ENCODE data around the gene SUB1. TPM values are rescaled to one million over a fixed set of nuclear protein-coding genes. Genes with fewer than 3 reads are reported as not detected.

SUB1 gene
- total RNA-seq, 1 donor: 115 TPM

DNA sequence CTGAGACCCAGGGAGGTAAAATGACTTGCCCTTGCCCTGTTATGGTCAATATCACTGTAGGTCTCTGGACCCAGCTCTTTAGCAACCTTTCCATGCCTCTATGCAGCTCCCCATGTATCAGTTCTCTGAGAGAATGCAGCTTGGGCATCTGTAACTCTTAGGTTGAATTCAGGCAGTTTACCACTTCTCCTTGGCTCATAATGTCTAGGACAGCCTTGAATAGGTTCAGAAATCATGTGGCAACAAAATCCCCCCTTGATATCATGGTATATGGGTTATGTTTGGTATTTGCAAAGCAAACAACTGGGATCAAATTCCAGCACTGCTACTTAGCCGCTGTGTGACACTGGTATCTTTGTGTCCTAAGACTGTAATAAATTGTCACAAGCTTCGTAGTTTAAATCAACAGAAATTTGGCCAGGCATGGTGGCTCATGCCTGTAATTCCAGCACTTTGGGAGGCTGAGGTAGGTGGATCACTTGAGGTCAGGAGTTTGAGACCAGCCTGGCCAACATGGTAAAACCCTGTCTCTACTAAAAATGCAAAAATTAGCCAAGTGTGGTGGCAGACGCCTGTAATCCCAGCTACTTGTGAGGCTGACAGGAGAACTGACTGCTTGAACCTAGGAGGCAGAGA, 10.7 kb upstream of the SUB1 start:
- Histone ChIP-seq H3K4me2 (ENCODE audit: insufficient read depth, low read length) (no peak overlapping the region), H3K4me3 (ENCODE audit: insufficient read depth, low read length) (no peak overlapping the region), H3K27ac (ENCODE audit: low read depth, low read length) (no peak overlapping the region), H3K9me3 (ENCODE audit: low read depth, low read length) (no peaks in the 10 kb centered on the region), H4K20me1 (ENCODE audit: insufficient read depth, low read length) (no peaks in the 10 kb centered on the region), H3K36me3 (ENCODE audit: insufficient read depth, low read length) (no peaks in the 10 kb centered on the region), H3K27me3 (ENCODE audit: insufficient read depth, low read length) (no peaks in the 10 kb centered on the region), H2AFZ (ENCODE audit: low read length) (no peak overlapping the region), H3K79me2 (ENCODE audit: insufficient read depth, low read length) (no peaks in the 10 kb centered on the region), H3K4me1 (ENCODE audit: insufficient read depth, low read length) (no peaks in the 10 kb centered on the region)
- DNase-seq (ENCODE audit: insufficient read length, low spot score, missing footprints): no peak
- TF ChIP-seq CTCF (IDR thresholded peaks at IDR 0.05; ENCODE audit: extremely low read depth, low read depth, low read length): no peak

DNA sequence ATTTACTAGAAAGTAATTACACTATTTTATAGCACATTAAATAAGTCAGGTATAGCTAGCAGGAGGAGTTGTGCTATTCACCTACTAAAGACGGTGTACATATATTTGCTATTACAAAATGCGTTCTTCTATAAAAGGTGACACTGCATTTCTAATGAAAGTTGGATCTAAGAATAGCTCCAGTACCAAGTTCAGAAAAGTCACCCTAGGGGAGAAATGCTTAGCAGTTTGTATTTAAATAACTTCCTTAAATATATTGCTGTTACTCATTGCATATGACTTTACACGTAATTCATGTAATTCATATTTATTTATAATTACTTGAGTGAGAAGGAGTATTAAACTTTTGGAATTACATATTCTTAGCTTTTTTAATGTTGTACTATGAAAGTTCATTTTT, 7.0 kb upstream of the SUB1 start:
- DNase-seq (ENCODE audit: insufficient read length, low spot score, missing footprints): no peak

DNA sequence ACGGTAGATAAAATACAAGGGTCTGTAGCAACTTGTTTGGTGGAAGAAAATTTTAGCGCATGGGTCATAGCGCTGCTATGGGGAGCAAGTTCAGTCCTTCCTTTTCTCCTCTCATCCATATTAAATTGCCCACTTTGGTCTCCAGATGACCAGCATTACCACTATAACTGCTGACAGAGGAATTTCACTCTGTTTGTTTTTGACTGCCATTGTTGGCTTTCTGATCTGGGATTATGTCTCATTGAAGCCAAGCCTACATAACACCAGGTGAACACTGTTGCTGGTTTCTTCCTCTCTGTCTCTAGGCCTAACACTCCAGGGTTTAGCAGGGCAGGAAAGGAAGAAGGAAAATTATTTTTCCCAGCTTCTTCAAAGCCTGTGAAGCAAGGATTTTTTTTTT, 6.6 kb upstream of the SUB1 start:
- Histone ChIP-seq H3K79me2 (ENCODE audit: insufficient read depth, low read length) (no peaks in the 10 kb centered on the region), H3K36me3 (ENCODE audit: insufficient read depth, low read length) (no peaks in the 10 kb centered on the region), H4K20me1 (ENCODE audit: insufficient read depth, low read length) (no peaks in the 10 kb centered on the region), H3K4me2 (ENCODE audit: insufficient read depth, low read length) (no peak overlapping the region), H3K27ac (ENCODE audit: low read depth, low read length) (no peak overlapping the region), H3K27me3 (ENCODE audit: insufficient read depth, low read length) (no peaks in the 10 kb centered on the region), H3K4me3 (ENCODE audit: insufficient read depth, low read length) (no peak overlapping the region), H2AFZ (ENCODE audit: low read length) (no peak overlapping the region), H3K4me1 (ENCODE audit: insufficient read depth, low read length) (peaks cover 11% of the 10 kb centered on the region), H3K9me3 (ENCODE audit: low read depth, low read length) (no peaks in the 10 kb centered on the region)
- no peak for TF ChIP-seq CTCF (IDR thresholded peaks at IDR 0.05; ENCODE audit: extremely low read depth, low read depth, low read length)
- no peak for DNase-seq (ENCODE audit: insufficient read length, low spot score, missing footprints)

More for the DNA sequence above, 7.0 kb upstream of the SUB1 start:
- no peaks in the 10 kb centered on the region for H4K20me1 ChIP-seq (ENCODE audit: insufficient read depth, low read length)
- no peak overlapping the region for H3K4me2 ChIP-seq (ENCODE audit: insufficient read depth, low read length)
- TF ChIP-seq CTCF (IDR thresholded peaks at IDR 0.05; ENCODE audit: extremely low read depth, low read depth, low read length): no peak
- H2AFZ ChIP-seq (ENCODE audit: low read length): no peak overlapping the region
- peaks cover 11% of the 10 kb centered on the region for H3K4me1 ChIP-seq (ENCODE audit: insufficient read depth, low read length)
- H3K36me3 ChIP-seq (ENCODE audit: insufficient read depth, low read length): no peaks in the 10 kb centered on the region
- no peaks in the 10 kb centered on the region for H3K79me2 ChIP-seq (ENCODE audit: insufficient read depth, low read length)
- H3K27ac ChIP-seq (ENCODE audit: low read depth, low read length): no peak overlapping the region
- H3K27me3 ChIP-seq (ENCODE audit: insufficient read depth, low read length): no peaks in the 10 kb centered on the region
- H3K9me3 ChIP-seq (ENCODE audit: low read depth, low read length): no peaks in the 10 kb centered on the region
- no peak overlapping the region for H3K4me3 ChIP-seq (ENCODE audit: insufficient read depth, low read length)

DNA sequence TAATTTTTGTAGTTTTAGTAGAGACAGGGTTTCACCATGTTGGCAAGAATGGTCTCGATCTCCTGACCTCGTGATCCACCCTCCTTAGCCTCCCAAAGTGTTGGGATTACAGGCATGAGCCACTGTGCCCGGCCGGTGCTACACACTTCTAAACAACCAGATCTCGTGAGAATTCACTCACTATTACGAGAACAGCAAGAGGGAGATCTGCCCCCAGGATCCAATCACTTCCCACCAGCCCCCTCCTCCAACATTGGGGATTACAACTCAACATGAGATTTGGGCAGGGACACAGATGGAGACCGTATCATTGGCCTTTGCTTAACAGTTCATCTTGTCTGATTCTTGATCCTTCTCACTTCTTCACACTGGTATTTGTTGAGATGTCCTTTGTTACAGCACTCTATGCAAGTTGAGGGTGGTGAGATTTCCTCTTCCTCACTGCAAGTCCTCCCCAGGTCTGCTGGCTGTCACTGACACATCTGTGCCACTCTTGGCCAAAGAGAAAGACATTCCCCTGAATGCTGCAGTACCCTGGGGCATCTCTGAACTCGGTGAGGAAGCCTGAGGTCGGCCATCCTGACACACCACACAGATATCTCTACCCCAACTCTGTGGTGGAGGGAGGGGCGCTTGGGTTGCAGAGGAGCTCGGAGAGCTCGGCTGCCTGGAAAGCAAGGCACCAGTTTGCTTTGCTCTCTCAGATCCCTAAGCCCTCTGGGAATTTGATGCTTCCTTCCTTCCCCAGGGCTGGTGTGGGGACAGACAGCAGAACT, 4.2 kb upstream of the SUB1 start:
- H2AFZ ChIP-seq (ENCODE audit: low read length): peak overlapping the region; percentile 9
- DNase-seq (ENCODE audit: insufficient read length, low spot score, missing footprints): no peak
- H3K4me2 ChIP-seq (ENCODE audit: insufficient read depth, low read length): no peak overlapping the region
- H3K9me3 ChIP-seq (ENCODE audit: low read depth, low read length): no peaks in the 10 kb centered on the region
- peaks cover 8% of the 10 kb centered on the region for H3K79me2 ChIP-seq (ENCODE audit: insufficient read depth, low read length)
- peaks cover 11% of the 10 kb centered on the region for H3K4me1 ChIP-seq (ENCODE audit: insufficient read depth, low read length)
- peaks cover 2% of the 10 kb centered on the region for H4K20me1 ChIP-seq (ENCODE audit: insufficient read depth, low read length)
- no peak overlapping the region for H3K4me3 ChIP-seq (ENCODE audit: insufficient read depth, low read length)
- no peaks in the 10 kb centered on the region for H3K36me3 ChIP-seq (ENCODE audit: insufficient read depth, low read length)
- no peak for TF ChIP-seq CTCF (IDR thresholded peaks at IDR 0.05; ENCODE audit: extremely low read depth, low read depth, low read length)
- no peak overlapping the region for H3K27ac ChIP-seq (ENCODE audit: low read depth, low read length)
- H3K27me3 ChIP-seq (ENCODE audit: insufficient read depth, low read length): no peaks in the 10 kb centered on the region
